ENCODE measurements around the gene ABCB11. TPM values are rescaled to one million over a fixed set of nuclear protein-coding genes. Genes with fewer than 3 reads are reported as not detected.

Gene ABCB11
- total and polyA plus RNA-seq, 2 donors (not counting 3 experiments of a cell fraction or from before 2014, with no cell fraction given), result 0.22 to 0.44 TPM

- no peak overlapping the region for H3K4me3 ChIP-seq (replicated peaks in 1 of 3; ENCODE audit: insufficient read depth in 1 of 3, low read depth in 1 of 3, low read length in 3 of 3)
- FAIRE-seq (no peak), DNase-seq (ENCODE audit: low read depth, low spot score) (no peak)
- CTCF ChIA-PET, result interaction anchor here (1.0 to 1.5 kb wide), 2 partner anchors 12 to 13 kb away, joined by 3 to 5 read pairs; no protein-coding TSS in a partner anchor
- H3K4me1 ChIP-seq (ENCODE audit: control insufficient read depth, extremely low read depth, insufficient read depth, low read length), result no peaks in the 10 kb centered on the region
- H3K27me3 ChIP-seq (ENCODE audit: control insufficient read depth in 2 of 2, insufficient read depth in 2 of 2, low read length in 2 of 2), result peaks cover 21 to 31% of the 10 kb centered on the region in 2 experiments
- H2AFZ ChIP-seq (ENCODE audit: low read depth, low read length), result no peak overlapping the region
- no peak for TF ChIP-seq POLR2AphosphoS5 (IDR thresholded peaks at IDR 0.05; ENCODE audit: insufficient read depth, low read depth, low read length)
- TF ChIP-seq EZH2 (IDR thresholded peaks at IDR 0.05; ENCODE audit: borderline replicate concordance, low read depth, low read length, severe bottlenecking), result no peak
- no peak for TF ChIP-seq JUN (IDR thresholded peaks at IDR 0.05; ENCODE audit: borderline replicate concordance, insufficient read depth, insufficient read length, low read depth)
- TF ChIP-seq POLR2A (IDR thresholded peaks at IDR 0.05; ENCODE audit: low read depth, low read length), result no peak
- no peak for TF ChIP-seq MAX (IDR thresholded peaks at IDR 0.05; ENCODE audit: insufficient read depth, insufficient read length)
- no peak overlapping the region for H3K9ac ChIP-seq (replicated peaks; ENCODE audit: extremely low read depth, insufficient read depth, low read length)
- no TSS peak for BruUV-seq (replicated peaks)
- H3K36me3 ChIP-seq (ENCODE audit: control insufficient read depth in 2 of 2, extremely low read depth in 1 of 2, insufficient read depth in 2 of 2, low read length in 2 of 2), result no peaks in the 10 kb centered on the region
- no peaks in the 10 kb centered on the region for H3K9me1 ChIP-seq (replicated peaks; ENCODE audit: control insufficient read depth, extremely low read depth, insufficient read depth, low read length)
- intact Hi-C loops (cut with micrococcal nuclease) (loop anchor here (1.0 kb wide), 1 partner anchor 9 kb away; no protein-coding TSS in a partner anchor), dilution Hi-C loops (cut with MboI; ENCODE audit: extremely low pct_ligation_motif_present, low sequenced_read_pairs) (no loop called here)
- H3K79me2 ChIP-seq (ENCODE audit: control insufficient read depth, insufficient read depth, low read length), result no peaks in the 10 kb centered on the region
- no peak overlapping the region for H3K4me2 ChIP-seq (ENCODE audit: insufficient read depth, low read length)
- no peak overlapping the region for H3K27ac ChIP-seq (ENCODE audit: insufficient read depth, low read depth, low read length)
- H3K9me3 ChIP-seq (replicated peaks; ENCODE audit: control insufficient read depth, insufficient read depth, low read length), result no peaks in the 10 kb centered on the region
- no peaks in the 10 kb centered on the region for H4K20me1 ChIP-seq (replicated peaks; ENCODE audit: control insufficient read depth, extremely low read depth, insufficient read depth, low read length)
- POLR2A ChIA-PET, result no interaction called here
Measured at GRCh38 chr2:168907940-168908662, 123.0 kb downstream of the ABCB11 start.

GRCh38 chr2:168904358-168904757 lies 126.8 kb downstream of the ABCB11 start:
- Histone ChIP-seq H4K20me1 (replicated peaks; ENCODE audit: control insufficient read depth, extremely low read depth, insufficient read depth, low read length) (no peaks in the 10 kb centered on the region), H3K4me1 (ENCODE audit: control insufficient read depth, extremely low read depth, insufficient read depth, low read length) (no peaks in the 10 kb centered on the region), H2AFZ (ENCODE audit: low read depth, low read length) (no peak overlapping the region), H3K9ac (replicated peaks; ENCODE audit: extremely low read depth, insufficient read depth, low read length) (no peak overlapping the region), H3K4me2 (ENCODE audit: insufficient read depth, low read length) (no peak overlapping the region), H3K27ac (ENCODE audit: insufficient read depth, low read depth, low read length) (no peak overlapping the region), H3K79me2 (ENCODE audit: control insufficient read depth, insufficient read depth, low read length) (no peaks in the 10 kb centered on the region), H3K27me3 (ENCODE audit: control insufficient read depth in 2 of 2, insufficient read depth in 2 of 2, low read length in 2 of 2) (peaks cover 19 to 22% of the 10 kb centered on the region in 2 experiments), H3K4me3 (replicated peaks in 1 of 3; ENCODE audit: insufficient read depth in 1 of 3, low read depth in 1 of 3, low read length in 3 of 3) (no peak overlapping the region), H3K9me1 (replicated peaks; ENCODE audit: control insufficient read depth, extremely low read depth, insufficient read depth, low read length) (no peaks in the 10 kb centered on the region), H3K36me3 (ENCODE audit: control insufficient read depth in 2 of 2, extremely low read depth in 1 of 2, insufficient read depth in 2 of 2, low read length in 2 of 2) (no peaks in the 10 kb centered on the region), H3K9me3 (replicated peaks; ENCODE audit: control insufficient read depth, insufficient read depth, low read length) (no peaks in the 10 kb centered on the region)
- ChIA-PET POLR2A (no interaction called here), CTCF (interaction anchor here (1.0 kb wide), 1 partner anchor 9 kb away, joined by 3 read pairs; no protein-coding TSS in a partner anchor)
- FAIRE-seq, result no peak
- dilution Hi-C loops (cut with MboI; ENCODE audit: extremely low pct_ligation_motif_present, low sequenced_read_pairs), result no loop called here
- no peak for TF ChIP-seq CTCF (IDR thresholded peaks at IDR 0.05; ENCODE audit: extremely low read depth in 1 of 2, insufficient read depth in 1 of 2, low read depth in 1 of 2, low read length in 2 of 2)
- no peak for TF ChIP-seq MYC (IDR thresholded peaks at IDR 0.05; ENCODE audit: low read depth, low read length)
- TF ChIP-seq POLR2AphosphoS5 (IDR thresholded peaks at IDR 0.05; ENCODE audit: insufficient read depth, low read depth, low read length), result no peak
- no peak for TF ChIP-seq EZH2 (IDR thresholded peaks at IDR 0.05; ENCODE audit: borderline replicate concordance, low read depth, low read length, severe bottlenecking)
- TF ChIP-seq FOS (IDR thresholded peaks at IDR 0.05; ENCODE audit: borderline replicate concordance, insufficient read depth, low read length), result no peak
- TF ChIP-seq GATA2 (IDR thresholded peaks at IDR 0.05; ENCODE audit: insufficient read depth, insufficient read length, low read depth, low read length), result no peak
- TF ChIP-seq POLR2A (IDR thresholded peaks at IDR 0.05; ENCODE audit: low read depth, low read length), result no peak
- no peak for TF ChIP-seq JUN (IDR thresholded peaks at IDR 0.05; ENCODE audit: borderline replicate concordance, insufficient read depth, insufficient read length, low read depth)
- no peak for TF ChIP-seq MAX (IDR thresholded peaks at IDR 0.05; ENCODE audit: insufficient read depth, insufficient read length)
- DNase-seq (ENCODE audit: low read depth, low spot score), result no peak
- no TSS peak for BruUV-seq (replicated peaks)
- intact Hi-C loops (cut with micrococcal nuclease), result no loop called here

Measured in endothelial cell of umbilical vein (primary cell).